ENCODE data around the gene CPZ. TPM values are rescaled to one million over a fixed set of nuclear protein-coding genes. Genes with fewer than 3 reads are reported as not detected.

The CPZ gene
- total RNA-seq, 4 donors from 2014 or later, result 4.1 to 12.9 (median 6.5) TPM

GRCh38 chr4:8578717-8579116 is 13.8 kb upstream of the CPZ start:
- intact Hi-C loops (cut with DNase I), result no loop called here
- DNase-seq, result no peak
- Histone ChIP-seq H3K27ac (no peak overlapping the region), H3K4me3 (replicated peaks in 1 of 3) (no peak overlapping the region), H3K4me1 (peaks cover 8 to 11% of the 10 kb centered on the region in 2 donors), H3K9me3 (no peaks in the 10 kb centered on the region), H3K27me3 (no peaks in the 10 kb centered on the region), H3K36me3 (no peaks in the 10 kb centered on the region)
- no peak for TF ChIP-seq POLR2A (IDR thresholded peaks at IDR 0.05)
- no peak for TF ChIP-seq CTCF (IDR thresholded peaks at IDR 0.05)
- 77 to 91% methylated on average over 3 of the region's 3 CpGs for WGBS, 2 donors

- DNase-seq, result no peak
- H3K4me3 ChIP-seq (replicated peaks in 1 of 3), result no peak overlapping the region
- no peaks in the 10 kb centered on the region for H3K9me3 ChIP-seq
- no peak overlapping the region for H3K27ac ChIP-seq
- H3K36me3 ChIP-seq, result no peaks in the 10 kb centered on the region
- H3K27me3 ChIP-seq, result no peaks in the 10 kb centered on the region
- intact Hi-C loops (cut with DNase I), result no loop called here
- TF ChIP-seq CTCF (IDR thresholded peaks at IDR 0.05), result no peak
- TF ChIP-seq POLR2A (IDR thresholded peaks at IDR 0.05), result no peak
- 23 to 25% methylated on average over 12 of the region's 12 CpGs for WGBS, 2 donors
- peaks cover 8 to 11% of the 10 kb centered on the region in 2 donors for H3K4me1 ChIP-seq
Observed at GRCh38 chr4:8579526-8580320, 12.8 kb upstream of the CPZ start.

- no peak within 1 kb of the TSS for H3K4me3 ChIP-seq (replicated peaks in 1 of 3)
- intact Hi-C loops (cut with DNase I), result no loop called here
- WGBS, 2 donors, result 4 to 6% methylated on average over 42 to 44 of the region's 63 CpGs
- peak; percentile 62 to 77 for DNase-seq
- TF ChIP-seq CTCF (IDR thresholded peaks at IDR 0.05) (peak in 1 of 6 experiments; percentile 5), POLR2A (IDR thresholded peaks at IDR 0.05) (no peak)
- peaks cover 4 to 6% of the 10 kb centered on the region in 2 donors for H3K4me1 ChIP-seq
- no peaks in the 10 kb centered on the region for H3K9me3 ChIP-seq
- no peak within 1 kb of the TSS for H3K27ac ChIP-seq
- H3K27me3 ChIP-seq, result no peaks in the 10 kb centered on the region
- no peaks in the 10 kb centered on the region for H3K36me3 ChIP-seq
Observed at GRCh38 chr4:8580321-8581093, 12.1 kb upstream of the CPZ start, which contains the start of gene GPR78. Gene GPR78, plus strand, starts transcription at chr4:8580392. Its CDS starts 591 bp downstream, at chr4:8580983.

GRCh38 chr4:8581094-8581861 is 11.3 kb upstream of the CPZ start:
- no peaks in the 10 kb centered on the region for H3K9me3 ChIP-seq
- H3K4me3 ChIP-seq (replicated peaks in 1 of 3), result no peak overlapping the region
- TF ChIP-seq POLR2A (IDR thresholded peaks at IDR 0.05) (no peak), CTCF (IDR thresholded peaks at IDR 0.05) (no peak)
- no peaks in the 10 kb centered on the region for H3K36me3 ChIP-seq
- WGBS, 2 donors, result 64 to 75% methylated on average over 35 to 65 of the region's 66 CpGs
- no peak overlapping the region for H3K27ac ChIP-seq
- peaks cover 3 to 5% of the 10 kb centered on the region in 2 donors for H3K4me1 ChIP-seq
- H3K27me3 ChIP-seq, result no peaks in the 10 kb centered on the region
- intact Hi-C loops (cut with DNase I), result no loop called here
- DNase-seq, result no peak

Measured in thyroid gland (tissue), 4 donors.